HL-60 (cell line): ENCODE measurements around the gene IL20RA.

Experiments
- DNase-seq, 2 experiments: peaks; one replicate each; pipeline ENCODE4 v3.0.0-alpha.2; 2010 to 2020; ENCODE audit warnings: low read depth in 1 of 2, low spot score in 1 of 2
- H3K27ac ChIP-seq: fragments of 250-450 bp; sonication (Bioruptor Pico); replicated peaks from 2 replicates; pipeline ENCODE4 v1.5.1; 2020; ENCODE audit warnings: mild to moderate bottlenecking, moderate library complexity
- H3K27me3 ChIP-seq: fragments of 250-450 bp; sonication (Bioruptor Pico); 2 replicates; pipeline ENCODE4 v1.5.1; 2021; ENCODE audit warnings: mild to moderate bottlenecking, moderate library complexity; ENCODE audit not compliant: insufficient read depth, poor library complexity, severe bottlenecking
- H3K4me3 ChIP-seq: replicated peaks from 2 replicates; pipeline ENCODE4 v1.5.1; 2011; ENCODE audit warnings: mild to moderate bottlenecking, control low read depth, low read length; ENCODE audit not compliant: insufficient read depth
- CTCF ChIP-seq: IDR thresholded peaks from one replicate; pipeline ENCODE4 v1.5.1; 2011; ENCODE audit warnings: low read length, control low read depth, inconsistent platforms; ENCODE audit not compliant: insufficient read depth
- GABPA ChIP-seq: IDR thresholded peaks from 2 replicates; pipeline ENCODE4 v1.6.1; 2012; ENCODE audit warnings: low read depth
- POLR2AphosphoS5 ChIP-seq: IDR thresholded peaks from 2 replicates; pipeline ENCODE4 v1.6.1; 2012; ENCODE audit warnings: low read depth
- REST ChIP-seq: IDR thresholded peaks from 2 replicates; pipeline ENCODE4 v1.6.1; 2012; ENCODE audit warnings: low read depth; ENCODE audit not compliant: insufficient replicate concordance
- SPI1 ChIP-seq: IDR thresholded peaks from 2 replicates; pipeline ENCODE4 v1.6.1; 2012; ENCODE audit warnings: low read depth, mild to moderate bottlenecking, borderline replicate concordance

IL20RA gene

DNA sequence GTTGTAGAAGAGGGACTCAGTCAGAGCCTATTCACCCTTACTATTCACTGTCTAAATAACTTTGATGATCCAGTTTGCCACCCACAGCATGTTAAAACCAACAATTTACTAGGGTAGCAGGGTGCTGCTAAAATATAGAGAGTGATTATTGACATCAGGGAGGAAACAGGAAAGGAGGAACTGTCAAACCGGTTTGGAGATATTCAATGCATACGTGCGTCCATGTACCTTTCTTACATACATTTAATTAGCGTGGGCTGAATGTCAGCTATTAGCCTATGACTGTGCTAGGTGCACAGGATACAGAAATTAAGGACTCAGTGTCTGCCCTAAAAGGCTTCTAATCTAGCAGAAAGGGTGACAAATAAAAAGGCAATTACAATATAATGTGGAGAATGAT is 57.2 kb downstream of the IL20RA start:
- DNase-seq = no peak
- TF ChIP-seq POLR2AphosphoS5 (no peak), CTCF (no peak), REST (no peak), SPI1 (no peak), GABPA (no peak)
- Histone ChIP-seq H3K4me3 (no peak overlapping the region), H3K27ac (no peak overlapping the region), H3K27me3 (peaks cover 32% of the 10 kb centered on the region)

- H3K4me3 ChIP-seq = no peak overlapping the region
- no peak overlapping the region for H3K27ac ChIP-seq
- peaks cover 31% of the 10 kb centered on the region for H3K27me3 ChIP-seq
- DNase-seq = no peak
- no peak for TF ChIP-seq GABPA
- no peak for TF ChIP-seq CTCF
- no peak for TF ChIP-seq SPI1
- TF ChIP-seq REST = no peak
- no peak for TF ChIP-seq POLR2AphosphoS5
Measured at GRCh38 chr6:136985502-136985901, 59.3 kb downstream of the IL20RA start.

GRCh38 chr6:136984578-136984977 is 60.2 kb downstream of the IL20RA start:
- H3K27me3 ChIP-seq = peaks cover 24% of the 10 kb centered on the region
- no peak for DNase-seq
- H3K4me3 ChIP-seq = no peak overlapping the region
- H3K27ac ChIP-seq = no peak overlapping the region
- TF ChIP-seq POLR2AphosphoS5 (no peak), REST (no peak), CTCF (no peak), GABPA (no peak), SPI1 (no peak)
